HG02973 (cell line): ENCODE results near the gene GRM7.

Source experiments
- ATAC-seq: cut with Tn5 transposase; IDR thresholded peaks from one replicate; pipeline ENCODE4 v1.9.1; 2021; ENCODE audit warnings: moderate library complexity; ENCODE audit not compliant: unreplicated experiment

Gene GRM7

DNA sequence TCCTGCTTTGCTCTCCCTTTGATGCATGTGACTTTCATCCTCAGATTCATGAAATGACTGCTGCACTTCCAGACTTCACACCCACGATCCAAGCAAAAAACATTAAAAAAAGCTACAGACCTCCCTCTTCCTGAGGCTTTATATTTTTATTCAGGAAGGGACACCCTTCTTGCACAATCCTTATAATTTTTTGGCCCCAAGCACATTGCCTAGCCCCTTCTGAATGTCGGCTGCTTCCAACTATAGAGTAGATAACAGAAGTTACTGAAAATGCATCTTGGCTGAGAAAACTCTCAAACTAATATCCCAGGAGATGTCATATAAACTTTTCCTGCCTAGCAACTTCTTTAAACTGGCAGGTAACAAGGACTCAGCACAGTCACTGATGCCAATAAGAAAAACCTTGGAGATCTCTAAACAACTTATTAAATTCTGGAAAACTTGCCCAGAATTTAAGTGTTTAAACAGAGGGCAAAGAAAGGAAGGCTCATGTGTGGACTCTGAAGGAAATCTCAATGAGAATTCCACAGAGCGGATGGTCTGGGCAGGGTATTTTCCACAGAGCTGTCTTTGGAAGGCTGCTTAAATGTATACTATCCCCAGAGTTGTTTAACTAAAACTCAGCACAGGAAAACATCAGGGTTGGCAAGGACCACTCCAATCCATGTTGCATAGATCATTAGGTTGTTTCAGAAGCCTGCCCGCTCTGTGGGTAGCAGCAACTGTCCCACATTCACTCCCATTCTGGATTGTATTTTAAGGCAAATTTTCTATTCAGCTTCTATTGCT is 893.9 kb downstream of the GRM7 start:
- no peak for ATAC-seq

GRCh38 chr3:7759630-7760029 is 898.7 kb downstream of the GRM7 start:
- no peak for ATAC-seq

DNA sequence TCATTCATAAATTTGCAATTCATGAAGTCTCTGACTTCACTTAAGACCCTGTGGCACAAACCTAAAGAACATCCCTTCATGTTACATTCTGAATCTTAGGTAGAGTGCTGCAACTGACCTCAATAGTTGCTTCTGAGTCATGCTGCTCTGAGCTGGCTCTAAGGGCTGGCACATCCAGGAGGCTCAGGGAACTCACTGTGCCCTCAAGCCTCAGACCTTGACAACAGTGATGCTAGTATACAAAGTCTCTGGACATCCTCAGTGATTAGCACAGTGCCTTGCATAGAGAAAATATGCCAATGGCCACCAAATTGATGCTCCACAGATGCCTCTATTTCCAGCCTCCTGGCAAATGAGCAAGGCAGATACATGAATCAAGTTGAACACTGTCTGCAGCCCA is 899.8 kb downstream of the GRM7 start:
- no peak for ATAC-seq

DNA sequence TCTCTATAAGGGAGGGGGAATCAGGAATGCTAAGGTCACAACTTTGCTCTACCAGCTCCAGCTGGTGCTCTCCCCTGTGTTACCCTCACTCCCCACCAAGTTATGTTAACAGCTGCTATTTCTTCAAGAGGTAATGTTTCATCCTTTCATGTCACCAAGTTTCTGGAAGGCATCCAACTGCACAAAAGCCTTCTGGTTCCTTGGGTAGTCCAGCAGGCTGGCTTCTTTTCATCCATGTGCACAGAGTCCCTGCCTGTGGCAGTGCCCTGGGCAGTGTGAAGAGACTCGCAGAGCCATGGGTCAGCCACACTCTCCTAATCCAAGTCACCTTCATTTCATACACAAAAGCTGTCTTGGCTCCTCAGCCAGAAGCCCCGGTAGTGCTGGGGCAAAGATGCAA is 903.2 kb downstream of the GRM7 start:
- no peak for ATAC-seq

DNA sequence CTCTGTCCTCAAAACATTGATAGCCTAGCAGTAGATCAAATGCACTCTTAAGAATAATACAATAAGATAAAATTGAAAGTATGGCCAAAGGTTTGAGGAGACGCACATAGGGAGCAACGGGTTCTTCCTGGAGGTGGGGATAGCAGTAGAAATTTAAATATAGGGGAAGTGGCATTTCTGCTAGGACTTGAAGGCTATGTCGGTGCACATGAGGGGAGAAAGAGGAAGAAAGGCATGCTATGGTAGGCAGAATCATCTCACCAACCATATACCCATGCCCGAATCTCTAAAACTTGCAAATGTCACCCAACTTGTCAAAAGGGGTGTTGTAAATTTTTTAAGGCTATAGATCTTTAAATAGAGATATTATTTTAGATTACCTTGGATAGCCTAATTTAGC is 905.6 kb downstream of the GRM7 start:
- ATAC-seq: no peak

GRCh38 chr3:7779331-7779730 is 918.4 kb downstream of the GRM7 start:
- ATAC-seq: no peak

GRCh38 chr3:7781395-7781794 is 920.5 kb downstream of the GRM7 start:
- ATAC-seq: no peak

- ATAC-seq: no peak
These were observed 927.2 kb downstream of the GRM7 start for GRCh38 chr3:7787871-7788828.

DNA sequence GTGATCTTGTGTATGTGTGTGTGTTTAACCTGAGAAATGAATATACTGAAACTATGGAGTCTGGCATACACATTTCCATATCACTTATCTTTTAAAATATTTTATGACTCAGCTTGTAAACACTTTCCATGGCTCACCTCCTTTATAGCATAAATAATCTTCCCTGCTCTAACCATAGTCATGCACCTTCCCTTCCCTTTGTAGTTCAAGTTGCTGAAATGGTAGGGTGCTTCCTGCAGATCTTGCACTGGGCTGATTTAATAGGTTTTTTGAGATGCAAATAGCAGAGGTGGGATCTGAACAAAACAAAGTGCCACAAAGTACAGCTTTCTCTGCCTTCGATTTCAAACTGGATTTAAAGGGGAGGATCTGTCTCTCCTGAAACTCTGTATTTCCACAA is 928.0 kb downstream of the GRM7 start:
- no peak for ATAC-seq

GRCh38 chr3:7789324-7789723 is 928.4 kb downstream of the GRM7 start:
- ATAC-seq: no peak

GRCh38 chr3:7790141-7790540 is 929.2 kb downstream of the GRM7 start:
- ATAC-seq: no peak
